CD14-positive monocyte (primary cell): ENCODE data around the gene CRBN. TPM values are rescaled to one million over a fixed set of nuclear protein-coding genes. Genes with fewer than 3 reads are reported as not detected.

Experiments used
- DNase-seq, 3 donors: peaks; one replicate each; pipeline ENCODE4 v3.0.0-alpha.2; 2011 to 2022
- H2AFZ ChIP-seq: 2 replicates; pipeline ENCODE4 v1.6.0; 2012; ENCODE audit warnings: mild to moderate bottlenecking, low read depth, low read length, inconsistent platforms; ENCODE audit not compliant: insufficient read depth, poor library complexity, severe bottlenecking
- H3K27ac ChIP-seq, 2 donors: 1 replicate in 1 of 2; 2 replicates in 1 of 2; pipeline ENCODE4 v1.5.1; 2012 to 2013; ENCODE audit warnings: low read length in 2 of 2, control low read depth in 1 of 2, inconsistent platforms in 1 of 2, low read depth in 1 of 2, mild to moderate bottlenecking in 1 of 2
- H3K27me3 ChIP-seq, 2 donors: one replicate each; pipeline versions ENCODE4 v1.6.0 to v1.6.1; 2011 to 2013; ENCODE audit warnings: low read length in 2 of 2; ENCODE audit not compliant: control insufficient read depth in 2 of 2, insufficient read depth in 2 of 2
- H3K36me3 ChIP-seq, 2 donors: replicated peaks in 1 of 2; 1 replicate in 1 of 2; 2 replicates in 1 of 2; pipeline versions ENCODE4 v1.5.1 to v1.6.1; 2012 to 2013; ENCODE audit warnings: low read length in 2 of 2, control low read depth in 1 of 2, inconsistent platforms in 1 of 2, mild to moderate bottlenecking in 1 of 2; ENCODE audit not compliant: insufficient read depth in 2 of 2, control insufficient read depth in 1 of 2
- H3K4me1 ChIP-seq, 2 donors: 1 replicate in 1 of 2; 2 replicates in 1 of 2; pipeline versions ENCODE4 v1.5.1 to v1.6.1; 2012 to 2013; ENCODE audit warnings: low read length in 2 of 2, control low read depth in 1 of 2, inconsistent platforms in 1 of 2, mild to moderate bottlenecking in 1 of 2, moderate library complexity in 1 of 2; ENCODE audit not compliant: insufficient read depth in 2 of 2, control insufficient read depth in 1 of 2
- H3K4me2 ChIP-seq: replicated peaks from 2 replicates; pipeline ENCODE3; 2012; ENCODE audit warnings: low read length, moderate library complexity, mild to moderate bottlenecking; ENCODE audit not compliant: poor library complexity, severe bottlenecking; ENCODE audit errors: extremely low read depth
- H3K4me3 ChIP-seq, 3 experiments: fragments of 200-600 bp in 1 of 3; sonication (generic) in 1 of 3; replicated peaks in 1 of 3; 1 replicate in 2 of 3; 2 replicates in 1 of 3; pipeline ENCODE4 v1.5.1; 2011 to 2013; ENCODE audit warnings: low read length in 3 of 3, mild to moderate bottlenecking in 3 of 3, control low read depth in 2 of 3, low read depth in 2 of 3, inconsistent platforms in 1 of 3, moderate library complexity in 1 of 3
- H3K79me2 ChIP-seq: 2 replicates; pipeline ENCODE4 v1.6.0; 2012; ENCODE audit warnings: mild to moderate bottlenecking, control low read depth, inconsistent platforms, low read length, moderate library complexity; ENCODE audit not compliant: insufficient read depth
- H3K9ac ChIP-seq: 2 replicates; pipeline ENCODE4 v1.6.0; 2017; ENCODE audit warnings: low read length, mild to moderate bottlenecking; ENCODE audit not compliant: insufficient read depth, poor library complexity, severe bottlenecking
- H3K9me3 ChIP-seq, 2 donors: replicated peaks in 1 of 2; 1 replicate in 1 of 2; 2 replicates in 1 of 2; pipeline versions ENCODE4 v1.5.1 to v1.6.1; 2012 to 2013; ENCODE audit warnings: low read length in 2 of 2, control low read depth in 1 of 2; ENCODE audit not compliant: control insufficient read depth in 1 of 2, insufficient read depth in 1 of 2
- H4K20me1 ChIP-seq: 2 replicates; pipeline ENCODE4 v1.6.0; 2012; ENCODE audit warnings: mild to moderate bottlenecking, low read length, control low read depth, moderate library complexity; ENCODE audit not compliant: insufficient read depth
- H3K27ac Mint-ChIP-seq, 7 donors: one replicate each; pipeline ENCODE4 v1.8.0; 2020; ENCODE audit warnings: mild to moderate bottlenecking in 7 of 7, mixed read lengths in 7 of 7, moderate library complexity in 6 of 7, inconsistent platforms in 2 of 7
- H3K27me3 Mint-ChIP-seq, 3 donors: one replicate each; pipeline ENCODE4 v1.8.0; 2021 to 2022; ENCODE audit warnings: low read depth in 3 of 3, mild to moderate bottlenecking in 3 of 3, mixed read lengths in 3 of 3, moderate library complexity in 3 of 3, inconsistent platforms in 1 of 3
- H3K36me3 Mint-ChIP-seq, 2 donors: one replicate each; pipeline ENCODE4 v1.8.0; 2020; ENCODE audit warnings: mixed read lengths in 2 of 2, inconsistent platforms in 1 of 2, mild to moderate bottlenecking in 1 of 2
- H3K4me1 Mint-ChIP-seq: one replicate; pipeline ENCODE4 v1.8.0; 2020; ENCODE audit warnings: mild to moderate bottlenecking, mixed read lengths
- H3K4me3 Mint-ChIP-seq, 2 donors: one replicate each; pipeline ENCODE4 v1.8.0; 2020; ENCODE audit warnings: mild to moderate bottlenecking in 2 of 2, mixed read lengths in 2 of 2, moderate library complexity in 1 of 2
- H3K9me3 Mint-ChIP-seq, 7 donors: one replicate each; pipeline ENCODE4 v1.8.0; 2020 to 2022; ENCODE audit warnings: mixed read lengths in 7 of 7, mild to moderate bottlenecking in 6 of 7, moderate library complexity in 6 of 7, inconsistent platforms in 2 of 7
- CTCF ChIP-seq: fragments of 200-600 bp; IDR thresholded peaks from one replicate; pipeline ENCODE4 v1.8.0; 2022; ENCODE audit warnings: antibody characterized with exemption, mild to moderate bottlenecking
- WGBS: methylation state at CpG from one replicate; pipeline ENCODE4 v1.1.5; 2013; ENCODE audit warnings: missing lambda C conversion rate; ENCODE audit not compliant: insufficient coverage; 5-methylcytosine and 5-hydroxymethylcytosine counted together
- intact Hi-C, 2 donors: fragments of 100-400 bp; cut with micrococcal nuclease; formaldehyde crosslinking; loops; one replicate each; pipeline versions ENCODE4 v1.15.0 to v1.15.1; 2023
- polyA plus RNA-seq, 3 donors: library from polyadenylated mRNA; depleted of rRNA in 1 of 3; unstranded in 2 of 3; stranded (reverse) in 1 of 3; fragments of 300-500 nt in 2 of 3; fragments of >200 nt in 1 of 3; fragmentation: Illumina TruSeq in 2 of 3; gene quantifications; 1 replicate in 2 of 3; 2 replicates in 1 of 3; pipeline ENCODE4 v1.2.3, GENCODE V29; 2012 to 2021
- small RNA-seq: library from RNA; depleted of rRNA; stranded (forward); fragments of <200 nt; gene quantifications from one replicate; pipeline ENCODE3, GENCODE V24; 2012; ENCODE audit warnings: low read depth; ENCODE audit not compliant: insufficient read length

The CRBN gene
- polyA plus RNA-seq, 3 donors: 53.1 to 98.3 (median 96.1) TPM

GRCh38 chr3:3102751-3103150 lies 76.7 kb downstream of the CRBN start:
- H3K4me3 Mint-ChIP-seq: no peak overlapping the region

GRCh38 chr3:3101660-3102458 lies 77.6 kb downstream of the CRBN start:
- Histone ChIP-seq H3K4me3 (no peak overlapping the region), H3K27me3 (no peaks in the 10 kb centered on the region), H3K4me2 (no peak overlapping the region), H3K36me3 (no peaks in the 10 kb centered on the region), H3K79me2 (no peaks in the 10 kb centered on the region), H3K4me1 (no peaks in the 10 kb centered on the region), H3K27ac (no peak overlapping the region), H3K9ac (no peak overlapping the region), H3K9me3 (no peaks in the 10 kb centered on the region), H2AFZ (no peak overlapping the region), H4K20me1 (no peaks in the 10 kb centered on the region)
- intact Hi-C loops: no loop called here
- Mint-ChIP-seq H3K4me1 (no peaks in the 10 kb centered on the region), H3K27me3 (peaks cover 0 to 6% (median 3%) of the 10 kb centered on the region in 3 donors), H3K4me3 (no peak overlapping the region), H3K27ac (no peak overlapping the region), H3K36me3 (no peaks in the 10 kb centered on the region), H3K9me3 (peaks cover 0 to 4% (median 0%) of the 10 kb centered on the region in 7 donors)
- DNase-seq: no peak
- no CpG with 5 or more reads among the region's 6 CpGs for WGBS
- TF ChIP-seq CTCF: no peak

More at GRCh38 chr3:3102751-3103150, 76.7 kb downstream of the CRBN start:
- no peak overlapping the region for H3K4me2 ChIP-seq
- 83% methylated on average over 6 of the region's 6 CpGs for WGBS
- peaks cover 0 to 9% (median 5%) of the 10 kb centered on the region in 3 donors for H3K27me3 Mint-ChIP-seq
- no peak overlapping the region for H3K9ac ChIP-seq
- H3K4me1 Mint-ChIP-seq: no peaks in the 10 kb centered on the region
- TF ChIP-seq CTCF: no peak
- H2AFZ ChIP-seq: no peak overlapping the region
- DNase-seq: no peak
- H3K9me3 ChIP-seq: no peaks in the 10 kb centered on the region
- H3K27me3 ChIP-seq: no peaks in the 10 kb centered on the region
- H3K79me2 ChIP-seq: no peaks in the 10 kb centered on the region
- H3K4me1 ChIP-seq: no peaks in the 10 kb centered on the region
- no peaks in the 10 kb centered on the region for H3K36me3 Mint-ChIP-seq
- H3K27ac Mint-ChIP-seq: no peak overlapping the region
- intact Hi-C loops: no loop called here
- H4K20me1 ChIP-seq: no peaks in the 10 kb centered on the region
- H3K27ac ChIP-seq: no peak overlapping the region
- H3K36me3 ChIP-seq: no peaks in the 10 kb centered on the region
- H3K9me3 Mint-ChIP-seq: peaks cover 0 to 4% (median 0%) of the 10 kb centered on the region in 7 donors
- H3K4me3 ChIP-seq: no peak overlapping the region

Small RNA genes within 50 kb of the gene (small RNA-seq; reads per million reads assigned to genes)
- not detected for gene RF00416

Other genes starting within 250 kb of the CRBN start
- gene IL5RA, start 69.3 kb downstream of the CRBN start, polyA plus RNA-seq: not detected
- gene TRNT1, start 52.8 kb downstream of the CRBN start, polyA plus RNA-seq: 10 to 100 TPM in 2 of 3 donors, 1 to 10 TPM in 1; 4.4 to 15.8 (median 10.3) TPM